Measurements from ENCODE around the gene BCL2.

The BCL2 gene

DNA sequence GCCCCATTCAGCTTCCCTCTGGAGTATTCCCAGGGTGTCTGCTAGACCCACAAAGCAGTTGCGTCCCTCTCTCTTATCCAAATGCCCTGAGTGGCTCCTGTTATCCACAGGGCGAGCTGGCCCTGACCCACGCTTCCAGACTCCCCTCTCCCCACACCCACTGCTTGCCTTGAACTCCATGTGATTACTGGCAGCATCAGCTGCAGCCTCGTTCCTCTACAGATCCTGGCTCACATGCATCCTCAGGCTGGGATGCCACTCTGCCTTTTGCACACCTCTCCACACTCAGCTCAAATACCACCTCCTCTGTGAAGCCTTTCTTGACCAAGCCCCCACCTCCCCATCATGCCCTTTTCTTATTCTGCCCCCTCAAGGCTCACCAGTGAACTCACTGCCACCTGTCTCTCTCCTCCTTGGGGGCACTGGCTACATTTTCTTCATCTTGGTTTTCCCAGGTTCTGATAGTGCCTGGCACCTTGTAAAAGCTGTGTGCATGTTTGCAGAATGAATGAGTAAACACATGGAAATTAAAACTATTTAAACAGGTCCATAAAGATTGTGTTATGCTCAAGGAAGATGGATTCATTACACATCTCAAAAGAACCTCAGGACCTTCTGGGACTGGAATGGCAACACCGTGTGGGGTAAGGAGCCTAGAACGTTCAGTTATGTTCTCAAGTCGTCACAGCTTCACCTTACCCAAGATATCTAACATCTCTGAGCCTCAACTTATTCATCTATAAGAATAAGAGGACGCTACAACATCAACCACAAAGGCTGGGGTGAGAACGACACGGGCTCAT is 165.0 kb downstream of the BCL2 start:
- Histone ChIP-seq H3K4me3 (ENCODE audit: low read depth in 1 of 2, low read length in 2 of 2) (peak overlapping the region; percentile 70 to 74), H3K36me3 (ENCODE audit: control insufficient read depth in 1 of 2, insufficient read depth in 2 of 2, low read length in 2 of 2) (no peaks in the 10 kb centered on the region), H3K27me3 (ENCODE audit: control insufficient read depth in 1 of 2, insufficient read depth in 2 of 2, low read length in 2 of 2) (no peaks in the 10 kb centered on the region), H3K27ac (ENCODE audit: low read depth, low read length) (no peak overlapping the region), H3K9me3 (ENCODE audit: control insufficient read depth in 1 of 2, low read length in 2 of 2) (no peaks in the 10 kb centered on the region), H3K4me1 (ENCODE audit: control insufficient read depth in 1 of 2, insufficient read depth in 2 of 2, low read length in 2 of 2) (peaks cover 46 to 48% of the 10 kb centered on the region in 2 donors), H3K9ac (ENCODE audit: low read depth in 1 of 2, low read length in 2 of 2) (peak overlapping the region; percentile 18 to 73)

- peaks cover 32% of the 10 kb centered on the region in 2 donors for H3K4me1 ChIP-seq (ENCODE audit: control insufficient read depth in 1 of 2, insufficient read depth in 2 of 2, low read length in 2 of 2)
- H3K27me3 ChIP-seq (ENCODE audit: control insufficient read depth in 1 of 2, insufficient read depth in 2 of 2, low read length in 2 of 2) = no peaks in the 10 kb centered on the region
- no peaks in the 10 kb centered on the region for H3K36me3 ChIP-seq (ENCODE audit: control insufficient read depth in 1 of 2, insufficient read depth in 2 of 2, low read length in 2 of 2)
- H3K4me3 ChIP-seq (ENCODE audit: low read depth in 1 of 2, low read length in 2 of 2) = no peak overlapping the region
- H3K27ac ChIP-seq (ENCODE audit: low read depth, low read length) = no peak overlapping the region
- H3K9ac ChIP-seq (ENCODE audit: low read depth in 1 of 2, low read length in 2 of 2) = no peak overlapping the region
- H3K9me3 ChIP-seq (ENCODE audit: control insufficient read depth in 1 of 2, low read length in 2 of 2) = no peaks in the 10 kb centered on the region
Observed at GRCh38 chr18:63152791-63153190, 166.8 kb downstream of the BCL2 start.

DNA sequence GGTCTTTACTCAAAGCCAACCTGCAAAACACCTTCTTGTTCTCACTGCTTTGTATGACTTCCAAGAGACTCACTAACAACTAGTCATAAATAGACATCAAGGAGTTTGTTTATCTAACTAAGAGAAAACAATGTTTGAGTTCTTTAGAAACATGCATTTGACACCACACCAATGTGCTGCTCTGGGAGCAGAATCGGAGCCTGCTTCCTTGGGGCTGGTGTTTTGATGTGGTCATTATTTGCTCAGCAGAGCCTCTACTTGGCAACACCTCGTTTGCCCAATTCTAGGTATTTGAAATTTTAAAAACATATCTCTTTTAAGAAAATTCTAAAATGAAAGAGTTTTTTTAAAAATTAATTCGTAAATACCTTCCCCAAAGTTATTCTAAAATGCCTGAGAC is 167.5 kb downstream of the BCL2 start:
- H3K9me3 ChIP-seq (ENCODE audit: control insufficient read depth in 1 of 2, low read length in 2 of 2) = no peaks in the 10 kb centered on the region
- H3K4me3 ChIP-seq (ENCODE audit: low read depth in 1 of 2, low read length in 2 of 2) = no peak overlapping the region

GRCh38 chr18:63151539-63151938 is 168.0 kb downstream of the BCL2 start:
- peaks cover 20% of the 10 kb centered on the region in 2 donors for H3K4me1 ChIP-seq (ENCODE audit: control insufficient read depth in 1 of 2, insufficient read depth in 2 of 2, low read length in 2 of 2)

More for the DNA sequence above, 167.5 kb downstream of the BCL2 start:
- no peak overlapping the region for H3K9ac ChIP-seq (ENCODE audit: low read depth in 1 of 2, low read length in 2 of 2)
- H3K36me3 ChIP-seq (ENCODE audit: control insufficient read depth in 1 of 2, insufficient read depth in 2 of 2, low read length in 2 of 2) = no peaks in the 10 kb centered on the region
- no peak overlapping the region for H3K27ac ChIP-seq (ENCODE audit: low read depth, low read length)
- H3K4me1 ChIP-seq (ENCODE audit: control insufficient read depth in 1 of 2, insufficient read depth in 2 of 2, low read length in 2 of 2) = peaks cover 25 to 26% of the 10 kb centered on the region in 2 donors
- H3K27me3 ChIP-seq (ENCODE audit: control insufficient read depth in 1 of 2, insufficient read depth in 2 of 2, low read length in 2 of 2) = no peaks in the 10 kb centered on the region

GRCh38 chr18:63150942-63151421 is 168.6 kb downstream of the BCL2 start:
- Histone ChIP-seq H3K27me3 (ENCODE audit: control insufficient read depth in 1 of 2, insufficient read depth in 2 of 2, low read length in 2 of 2) (no peaks in the 10 kb centered on the region), H3K9me3 (ENCODE audit: control insufficient read depth in 1 of 2, low read length in 2 of 2) (no peaks in the 10 kb centered on the region), H3K9ac (ENCODE audit: low read depth in 1 of 2, low read length in 2 of 2) (no peak overlapping the region), H3K27ac (ENCODE audit: low read depth, low read length) (no peak overlapping the region), H3K4me3 (ENCODE audit: low read depth in 1 of 2, low read length in 2 of 2) (no peak overlapping the region), H3K36me3 (ENCODE audit: control insufficient read depth in 1 of 2, insufficient read depth in 2 of 2, low read length in 2 of 2) (no peaks in the 10 kb centered on the region), H3K4me1 (ENCODE audit: control insufficient read depth in 1 of 2, insufficient read depth in 2 of 2, low read length in 2 of 2) (peaks cover 14 to 15% of the 10 kb centered on the region in 2 donors)

More at GRCh38 chr18:63151539-63151938, 168.0 kb downstream of the BCL2 start:
- H3K27ac ChIP-seq (ENCODE audit: low read depth, low read length) = no peak overlapping the region
- H3K9ac ChIP-seq (ENCODE audit: low read depth in 1 of 2, low read length in 2 of 2) = no peak overlapping the region
- no peaks in the 10 kb centered on the region for H3K27me3 ChIP-seq (ENCODE audit: control insufficient read depth in 1 of 2, insufficient read depth in 2 of 2, low read length in 2 of 2)
- no peaks in the 10 kb centered on the region for H3K36me3 ChIP-seq (ENCODE audit: control insufficient read depth in 1 of 2, insufficient read depth in 2 of 2, low read length in 2 of 2)
- H3K4me3 ChIP-seq (ENCODE audit: low read depth in 1 of 2, low read length in 2 of 2) = no peak overlapping the region
- H3K9me3 ChIP-seq (ENCODE audit: control insufficient read depth in 1 of 2, low read length in 2 of 2) = no peaks in the 10 kb centered on the region

DNA sequence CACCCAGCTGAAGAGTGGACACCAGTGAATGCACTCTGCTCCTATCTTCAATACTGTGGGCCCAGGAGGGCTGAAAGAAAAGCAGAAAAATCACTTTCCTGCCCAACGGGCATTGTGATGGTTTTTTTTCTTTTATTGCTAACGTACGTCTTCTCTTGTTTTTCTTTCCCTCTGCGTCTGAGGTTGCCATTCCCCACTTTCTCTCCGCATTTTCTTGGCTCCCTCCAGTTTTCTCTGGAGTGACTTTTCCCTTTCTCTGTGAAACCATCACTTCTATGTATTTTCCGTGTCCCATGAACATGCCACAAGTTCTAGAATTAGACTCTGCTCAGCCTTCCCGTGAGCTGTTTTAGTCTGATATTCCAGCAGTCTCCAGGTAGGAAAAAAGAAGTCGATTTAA is 169.2 kb downstream of the BCL2 start:
- Histone ChIP-seq H3K4me1 (ENCODE audit: control insufficient read depth in 1 of 2, insufficient read depth in 2 of 2, low read length in 2 of 2) (peaks cover 8% of the 10 kb centered on the region in 2 donors), H3K36me3 (ENCODE audit: control insufficient read depth in 1 of 2, insufficient read depth in 2 of 2, low read length in 2 of 2) (no peaks in the 10 kb centered on the region), H3K27ac (ENCODE audit: low read depth, low read length) (no peak overlapping the region), H3K9ac (ENCODE audit: low read depth in 1 of 2, low read length in 2 of 2) (no peak overlapping the region), H3K4me3 (ENCODE audit: low read depth in 1 of 2, low read length in 2 of 2) (no peak overlapping the region), H3K27me3 (ENCODE audit: control insufficient read depth in 1 of 2, insufficient read depth in 2 of 2, low read length in 2 of 2) (no peaks in the 10 kb centered on the region), H3K9me3 (ENCODE audit: control insufficient read depth in 1 of 2, low read length in 2 of 2) (no peaks in the 10 kb centered on the region)

DNA sequence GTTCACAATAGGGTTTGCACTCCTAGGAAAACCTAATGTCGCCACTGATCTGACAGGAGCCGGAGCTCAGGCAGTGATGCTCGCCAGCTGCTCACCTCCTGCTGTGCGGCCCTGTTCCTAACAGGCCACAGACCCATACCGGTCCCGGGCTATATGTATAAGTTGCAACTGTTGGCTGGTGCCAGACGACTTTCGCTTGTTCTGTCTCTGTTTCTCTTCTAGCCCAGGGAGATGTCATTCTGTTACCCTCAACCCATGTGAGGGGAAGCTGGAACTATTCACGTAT is 170.3 kb downstream of the BCL2 start:
- Histone ChIP-seq H3K4me1 (ENCODE audit: control insufficient read depth in 1 of 2, insufficient read depth in 2 of 2, low read length in 2 of 2) (no peaks in the 10 kb centered on the region), H3K9ac (ENCODE audit: low read depth in 1 of 2, low read length in 2 of 2) (no peak overlapping the region), H3K9me3 (ENCODE audit: control insufficient read depth in 1 of 2, low read length in 2 of 2) (no peaks in the 10 kb centered on the region), H3K4me3 (ENCODE audit: low read depth in 1 of 2, low read length in 2 of 2) (no peak overlapping the region), H3K27ac (ENCODE audit: low read depth, low read length) (no peak overlapping the region), H3K36me3 (ENCODE audit: control insufficient read depth in 1 of 2, insufficient read depth in 2 of 2, low read length in 2 of 2) (no peaks in the 10 kb centered on the region), H3K27me3 (ENCODE audit: control insufficient read depth in 1 of 2, insufficient read depth in 2 of 2, low read length in 2 of 2) (no peaks in the 10 kb centered on the region)

GRCh38 chr18:63148449-63149301 is 170.9 kb downstream of the BCL2 start:
- no peak overlapping the region for H3K27ac ChIP-seq (ENCODE audit: low read depth, low read length)
- H3K36me3 ChIP-seq (ENCODE audit: control insufficient read depth in 1 of 2, insufficient read depth in 2 of 2, low read length in 2 of 2) = no peaks in the 10 kb centered on the region
- H3K4me1 ChIP-seq (ENCODE audit: control insufficient read depth in 1 of 2, insufficient read depth in 2 of 2, low read length in 2 of 2) = peaks cover 0 to 2% of the 10 kb centered on the region in 2 donors
- H3K27me3 ChIP-seq (ENCODE audit: control insufficient read depth in 1 of 2, insufficient read depth in 2 of 2, low read length in 2 of 2) = no peaks in the 10 kb centered on the region
- H3K9ac ChIP-seq (ENCODE audit: low read depth in 1 of 2, low read length in 2 of 2) = no peak overlapping the region
- H3K9me3 ChIP-seq (ENCODE audit: control insufficient read depth in 1 of 2, low read length in 2 of 2) = no peaks in the 10 kb centered on the region
- H3K4me3 ChIP-seq (ENCODE audit: low read depth in 1 of 2, low read length in 2 of 2) = no peak overlapping the region

- Histone ChIP-seq H3K27me3 (ENCODE audit: control insufficient read depth in 1 of 2, insufficient read depth in 2 of 2, low read length in 2 of 2) (no peaks in the 10 kb centered on the region), H3K9me3 (ENCODE audit: control insufficient read depth in 1 of 2, low read length in 2 of 2) (no peaks in the 10 kb centered on the region), H3K36me3 (ENCODE audit: control insufficient read depth in 1 of 2, insufficient read depth in 2 of 2, low read length in 2 of 2) (no peaks in the 10 kb centered on the region), H3K4me1 (ENCODE audit: control insufficient read depth in 1 of 2, insufficient read depth in 2 of 2, low read length in 2 of 2) (peaks cover 0 to 8% of the 10 kb centered on the region in 2 donors), H3K4me3 (ENCODE audit: low read depth in 1 of 2, low read length in 2 of 2) (no peak overlapping the region), H3K9ac (ENCODE audit: low read depth in 1 of 2, low read length in 2 of 2) (no peak overlapping the region), H3K27ac (ENCODE audit: low read depth, low read length) (no peak overlapping the region)
Observed at GRCh38 chr18:63147973-63148372, 171.6 kb downstream of the BCL2 start.

DNA sequence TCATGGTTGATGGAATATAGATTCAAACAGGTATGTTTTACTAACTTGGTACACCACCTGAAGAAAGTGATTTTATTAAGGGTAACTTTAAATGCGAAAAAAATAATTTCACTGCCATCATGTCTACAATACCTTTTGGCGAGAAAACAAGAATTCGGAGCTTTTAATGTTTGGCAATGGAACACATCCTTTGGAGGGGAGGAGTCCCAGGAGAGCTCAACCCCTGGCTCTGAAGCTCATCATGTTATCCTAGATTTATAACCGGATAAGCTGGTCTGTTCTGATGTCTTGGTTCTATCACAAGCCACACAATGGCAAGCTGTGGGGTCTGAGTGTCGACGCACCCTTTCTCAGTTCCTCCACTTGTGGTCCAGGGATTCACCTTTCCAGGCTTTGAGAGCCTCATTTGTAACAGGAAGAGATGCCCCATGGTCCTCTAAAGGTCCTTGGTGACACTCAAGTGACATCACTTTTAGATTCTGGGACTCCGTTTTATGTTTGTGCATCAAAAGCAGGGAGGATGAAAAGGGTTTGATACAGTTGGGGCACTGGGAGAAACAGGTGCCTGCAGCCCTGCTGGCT is 172.7 kb downstream of the BCL2 start:
- no peak overlapping the region for H3K9ac ChIP-seq (ENCODE audit: low read depth in 1 of 2, low read length in 2 of 2)
- H3K27me3 ChIP-seq (ENCODE audit: control insufficient read depth in 1 of 2, insufficient read depth in 2 of 2, low read length in 2 of 2) = no peaks in the 10 kb centered on the region
- H3K4me1 ChIP-seq (ENCODE audit: control insufficient read depth in 1 of 2, insufficient read depth in 2 of 2, low read length in 2 of 2) = peaks cover 0 to 14% of the 10 kb centered on the region in 2 donors
- no peak overlapping the region for H3K4me3 ChIP-seq (ENCODE audit: low read depth in 1 of 2, low read length in 2 of 2)
- H3K36me3 ChIP-seq (ENCODE audit: control insufficient read depth in 1 of 2, insufficient read depth in 2 of 2, low read length in 2 of 2) = no peaks in the 10 kb centered on the region
- H3K9me3 ChIP-seq (ENCODE audit: control insufficient read depth in 1 of 2, low read length in 2 of 2) = no peaks in the 10 kb centered on the region
- H3K27ac ChIP-seq (ENCODE audit: low read depth, low read length) = no peak overlapping the region

Measured in duodenal mucosa (tissue), 2 donors.